ENCODE results near the gene AMIGO2. TPM values are rescaled to one million over a fixed set of nuclear protein-coding genes. Genes with fewer than 3 reads are reported as not detected.

The AMIGO2 gene, protein sequence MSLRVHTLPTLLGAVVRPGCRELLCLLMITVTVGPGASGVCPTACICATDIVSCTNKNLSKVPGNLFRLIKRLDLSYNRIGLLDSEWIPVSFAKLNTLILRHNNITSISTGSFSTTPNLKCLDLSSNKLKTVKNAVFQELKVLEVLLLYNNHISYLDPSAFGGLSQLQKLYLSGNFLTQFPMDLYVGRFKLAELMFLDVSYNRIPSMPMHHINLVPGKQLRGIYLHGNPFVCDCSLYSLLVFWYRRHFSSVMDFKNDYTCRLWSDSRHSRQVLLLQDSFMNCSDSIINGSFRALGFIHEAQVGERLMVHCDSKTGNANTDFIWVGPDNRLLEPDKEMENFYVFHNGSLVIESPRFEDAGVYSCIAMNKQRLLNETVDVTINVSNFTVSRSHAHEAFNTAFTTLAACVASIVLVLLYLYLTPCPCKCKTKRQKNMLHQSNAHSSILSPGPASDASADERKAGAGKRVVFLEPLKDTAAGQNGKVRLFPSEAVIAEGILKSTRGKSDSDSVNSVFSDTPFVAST
- 61.2 to 89.9 TPM (median 86.9 TPM) in 5 replicates for total RNA-seq (2022; extraction: Qiagen RNA extraction)

GRCh38 chr12:47079468-47079980 lies at the start of gene AMIGO2, which contains the start of gene PCED1B:
Gene AMIGO2 (minus strand): TSS chr12:47079959. CDS start chr12:47079002, 957 bp downstream.
Gene PCED1B (plus strand): TSS chr12:47079621. CDS start chr12:47235064, 155,443 bp downstream.

Other genes starting within 250 kb of the AMIGO2 start
- 18.0 to 24.5 TPM (median 22.6 TPM) in 5 replicates for gene PCED1B, start 338 bp downstream of the AMIGO2 start, total RNA-seq (2022; extraction: Qiagen RNA extraction)